IMR-90 (cell line): ENCODE results near the gene CRCP.
"Not testable (repeated sequence)": the region's sequence is repeated elsewhere in the genome, so short reads cannot be mapped to it uniquely, and the experiment has no call there.

Experiments
- BHLHE40 ChIP-seq: fragments of 150-350 bp; IDR thresholded peaks from 2 replicates; pipeline ENCODE4 v1.6.1; 2016; ENCODE audit warnings: mild to moderate bottlenecking, low read depth, low read length
- FOS ChIP-seq: fragments of 150-350 bp; IDR thresholded peaks from 2 replicates; pipeline ENCODE4 v1.6.1; 2016; ENCODE audit warnings: low read depth, low read length
- MAFK ChIP-seq: IDR thresholded peaks from 2 replicates; pipeline ENCODE4 v1.6.1; 2012; ENCODE audit warnings: low read depth, low read length, improper control_type of control experiment
- MAZ ChIP-seq: IDR thresholded peaks from 2 replicates; pipeline ENCODE4 v1.6.1; 2012; ENCODE audit warnings: low read depth, mild to moderate bottlenecking, low read length, improper control_type of control experiment, moderate library complexity, borderline replicate concordance
- NFE2L2 ChIP-seq: fragments of 150-350 bp; IDR thresholded peaks from 2 replicates; pipeline ENCODE4 v1.6.1; 2016; ENCODE audit warnings: low read depth, mild to moderate bottlenecking, low read length
- POLR2A ChIP-seq: IDR thresholded peaks from 2 replicates; pipeline ENCODE4 v1.6.1; 2012; ENCODE audit warnings: mild to moderate bottlenecking, low read depth, low read length
- RAD21 ChIP-seq: IDR thresholded peaks from 2 replicates; pipeline ENCODE4 v1.6.1; 2012; ENCODE audit warnings: low read length, improper control_type of control experiment
- RCOR1 ChIP-seq: IDR thresholded peaks from 2 replicates; pipeline ENCODE4 v1.6.1; 2012; ENCODE audit warnings: mild to moderate bottlenecking, low read length, improper control_type of control experiment; ENCODE audit not compliant: insufficient replicate concordance
- SMC3 ChIP-seq: fragments of 150-350 bp; IDR thresholded peaks from 2 replicates; pipeline ENCODE4 v1.6.1; 2016; ENCODE audit warnings: low read depth, mild to moderate bottlenecking, antibody characterized with exemption, low read length, moderate library complexity
- TF ChIP-seq, protein P1 (sequence below): conservative IDR thresholded peaks from 2 replicates; pipeline ENCODE4 v1.5.1; 2012; ENCODE audit warnings: mild to moderate bottlenecking, low read depth, low read length, improper control_type of control experiment
- TF ChIP-seq, protein P2 (sequence below): fragments of 150-350 bp; IDR thresholded peaks from 2 replicates; pipeline ENCODE4 v1.6.1; 2017; ENCODE audit warnings: mild to moderate bottlenecking, antibody characterized with exemption, low read length, low read depth

DNA sequence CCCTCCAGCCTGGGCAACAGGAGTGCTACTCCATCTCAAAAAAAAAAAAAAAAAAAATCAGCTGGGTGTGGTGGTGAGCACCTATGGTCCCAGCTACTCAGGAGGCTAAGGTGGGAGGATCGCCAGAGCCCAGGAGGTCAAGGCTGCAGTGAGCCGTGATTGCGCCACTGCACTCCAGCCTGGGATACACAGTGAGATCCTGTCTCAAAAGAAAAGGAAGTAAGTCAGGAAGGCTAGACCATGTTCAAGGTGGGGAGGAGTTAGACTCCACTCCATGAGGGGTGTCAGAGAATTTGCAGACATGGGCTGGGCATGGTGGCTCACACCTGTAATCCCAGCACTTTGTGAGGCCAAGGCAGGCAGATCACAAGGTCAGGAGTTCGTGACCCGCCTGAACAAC lies 6.2 kb upstream of the CRCP start:
- TF ChIP-seq, protein P1, sequence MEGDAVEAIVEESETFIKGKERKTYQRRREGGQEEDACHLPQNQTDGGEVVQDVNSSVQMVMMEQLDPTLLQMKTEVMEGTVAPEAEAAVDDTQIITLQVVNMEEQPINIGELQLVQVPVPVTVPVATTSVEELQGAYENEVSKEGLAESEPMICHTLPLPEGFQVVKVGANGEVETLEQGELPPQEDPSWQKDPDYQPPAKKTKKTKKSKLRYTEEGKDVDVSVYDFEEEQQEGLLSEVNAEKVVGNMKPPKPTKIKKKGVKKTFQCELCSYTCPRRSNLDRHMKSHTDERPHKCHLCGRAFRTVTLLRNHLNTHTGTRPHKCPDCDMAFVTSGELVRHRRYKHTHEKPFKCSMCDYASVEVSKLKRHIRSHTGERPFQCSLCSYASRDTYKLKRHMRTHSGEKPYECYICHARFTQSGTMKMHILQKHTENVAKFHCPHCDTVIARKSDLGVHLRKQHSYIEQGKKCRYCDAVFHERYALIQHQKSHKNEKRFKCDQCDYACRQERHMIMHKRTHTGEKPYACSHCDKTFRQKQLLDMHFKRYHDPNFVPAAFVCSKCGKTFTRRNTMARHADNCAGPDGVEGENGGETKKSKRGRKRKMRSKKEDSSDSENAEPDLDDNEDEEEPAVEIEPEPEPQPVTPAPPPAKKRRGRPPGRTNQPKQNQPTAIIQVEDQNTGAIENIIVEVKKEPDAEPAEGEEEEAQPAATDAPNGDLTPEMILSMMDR = not testable (repeated sequence)
- not testable (repeated sequence) for TF ChIP-seq POLR2A, BHLHE40, RCOR1, RAD21, NFE2L2, FOS, MAFK, SMC3, MAZ
- TF ChIP-seq, protein P2, sequence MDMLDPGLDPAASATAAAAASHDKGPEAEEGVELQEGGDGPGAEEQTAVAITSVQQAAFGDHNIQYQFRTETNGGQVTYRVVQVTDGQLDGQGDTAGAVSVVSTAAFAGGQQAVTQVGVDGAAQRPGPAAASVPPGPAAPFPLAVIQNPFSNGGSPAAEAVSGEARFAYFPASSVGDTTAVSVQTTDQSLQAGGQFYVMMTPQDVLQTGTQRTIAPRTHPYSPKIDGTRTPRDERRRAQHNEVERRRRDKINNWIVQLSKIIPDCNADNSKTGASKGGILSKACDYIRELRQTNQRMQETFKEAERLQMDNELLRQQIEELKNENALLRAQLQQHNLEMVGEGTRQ = not testable (repeated sequence)
